Measurements from ENCODE around the gene PNPLA1. TPM values are rescaled to one million over a fixed set of nuclear protein-coding genes. Genes with fewer than 3 reads are reported as not detected.

The PNPLA1 gene
- total RNA-seq, 1 experiment from 2014 or later = not detected

DNA sequence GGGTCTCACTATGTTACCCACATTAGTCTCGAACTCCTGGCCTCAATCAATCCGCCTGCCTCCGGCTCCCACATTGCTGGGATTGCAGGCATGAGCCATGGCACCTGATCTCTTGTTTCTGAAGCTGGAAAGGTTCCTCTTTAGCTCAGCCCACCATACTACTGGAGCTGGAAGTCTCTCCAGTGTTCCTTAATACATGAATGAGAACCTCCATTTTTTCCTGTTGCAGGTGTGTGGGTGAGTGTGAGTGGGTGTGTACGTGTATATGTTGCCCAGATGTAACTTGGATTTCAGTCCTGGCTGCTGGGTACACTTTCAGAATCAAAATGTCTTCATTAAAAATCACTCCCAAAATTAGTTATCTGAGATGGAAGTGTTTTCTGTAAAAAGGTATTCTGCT is 11.1 kb downstream of the PNPLA1 start:
- no peak for ATAC-seq
- Mint-ChIP-seq H3K27me3 (ENCODE audit: low read depth) (peaks cover 20% of the 10 kb centered on the region), H3K9me3 (no peaks in the 10 kb centered on the region), H3K36me3 (no peaks in the 10 kb centered on the region), H3K27ac (no peak overlapping the region), H3K4me1 (no peaks in the 10 kb centered on the region), H3K4me3 (no peak overlapping the region)
- TF ChIP-seq ZNF396 (CRISPR knock-in tag; IDR thresholded peaks at IDR 0.05; ENCODE audit: borderline replicate concordance) = no peak
- no peak for TF ChIP-seq ZNF416 (CRISPR knock-in tag; IDR thresholded peaks at IDR 0.05)
- TF ChIP-seq, protein P1, sequence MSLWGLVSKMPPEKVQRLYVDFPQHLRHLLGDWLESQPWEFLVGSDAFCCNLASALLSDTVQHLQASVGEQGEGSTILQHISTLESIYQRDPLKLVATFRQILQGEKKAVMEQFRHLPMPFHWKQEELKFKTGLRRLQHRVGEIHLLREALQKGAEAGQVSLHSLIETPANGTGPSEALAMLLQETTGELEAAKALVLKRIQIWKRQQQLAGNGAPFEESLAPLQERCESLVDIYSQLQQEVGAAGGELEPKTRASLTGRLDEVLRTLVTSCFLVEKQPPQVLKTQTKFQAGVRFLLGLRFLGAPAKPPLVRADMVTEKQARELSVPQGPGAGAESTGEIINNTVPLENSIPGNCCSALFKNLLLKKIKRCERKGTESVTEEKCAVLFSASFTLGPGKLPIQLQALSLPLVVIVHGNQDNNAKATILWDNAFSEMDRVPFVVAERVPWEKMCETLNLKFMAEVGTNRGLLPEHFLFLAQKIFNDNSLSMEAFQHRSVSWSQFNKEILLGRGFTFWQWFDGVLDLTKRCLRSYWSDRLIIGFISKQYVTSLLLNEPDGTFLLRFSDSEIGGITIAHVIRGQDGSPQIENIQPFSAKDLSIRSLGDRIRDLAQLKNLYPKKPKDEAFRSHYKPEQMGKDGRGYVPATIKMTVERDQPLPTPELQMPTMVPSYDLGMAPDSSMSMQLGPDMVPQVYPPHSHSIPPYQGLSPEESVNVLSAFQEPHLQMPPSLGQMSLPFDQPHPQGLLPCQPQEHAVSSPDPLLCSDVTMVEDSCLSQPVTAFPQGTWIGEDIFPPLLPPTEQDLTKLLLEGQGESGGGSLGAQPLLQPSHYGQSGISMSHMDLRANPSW (CRISPR knock-in tag; conservative IDR thresholded peaks at IDR 0.05; ENCODE audit: low read depth) = no peak
- TF ChIP-seq KAT7 (CRISPR knock-in tag; IDR thresholded peaks at IDR 0.05; ENCODE audit: borderline replicate concordance) = no peak
- TF ChIP-seq, protein P2, sequence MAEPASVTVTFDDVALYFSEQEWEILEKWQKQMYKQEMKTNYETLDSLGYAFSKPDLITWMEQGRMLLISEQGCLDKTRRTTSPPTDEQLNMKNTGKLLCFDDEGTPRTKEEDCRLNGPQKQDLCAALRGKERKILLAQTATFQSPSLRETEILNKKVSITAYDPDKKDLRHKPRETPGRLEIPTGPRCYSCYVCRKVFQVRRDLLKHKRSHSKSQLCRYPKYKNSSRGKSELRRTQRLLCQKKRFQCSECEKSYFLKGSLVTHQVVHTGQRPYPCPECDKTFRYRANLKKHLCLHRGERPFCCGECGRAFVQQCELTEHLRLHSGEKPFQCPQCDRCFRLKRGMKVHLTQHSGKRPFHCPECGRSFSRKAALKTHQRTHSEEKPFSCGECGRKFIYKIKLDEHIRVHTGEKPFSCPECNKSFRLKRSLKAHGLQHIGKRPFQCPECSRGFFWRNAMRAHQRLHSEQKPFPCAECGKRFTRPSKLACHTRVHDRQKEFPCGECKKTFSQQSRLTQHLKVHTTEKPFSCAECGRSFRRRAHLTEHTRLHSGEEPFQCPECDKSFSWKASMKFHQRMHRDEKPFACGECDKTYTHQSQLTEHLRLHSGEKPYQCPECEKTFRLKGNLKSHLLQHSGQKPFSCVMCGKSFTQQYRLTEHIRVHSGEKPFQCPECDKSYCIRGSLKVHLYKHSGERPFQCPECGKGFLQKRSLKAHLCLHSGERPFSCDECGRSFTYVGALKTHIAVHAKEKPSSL (CRISPR knock-in tag; conservative IDR thresholded peaks at IDR 0.05) = no peak
- TF ChIP-seq ELF4 (CRISPR knock-in tag; IDR thresholded peaks at IDR 0.05; ENCODE audit: low read depth) = no peak
- TF ChIP-seq, protein P3, sequence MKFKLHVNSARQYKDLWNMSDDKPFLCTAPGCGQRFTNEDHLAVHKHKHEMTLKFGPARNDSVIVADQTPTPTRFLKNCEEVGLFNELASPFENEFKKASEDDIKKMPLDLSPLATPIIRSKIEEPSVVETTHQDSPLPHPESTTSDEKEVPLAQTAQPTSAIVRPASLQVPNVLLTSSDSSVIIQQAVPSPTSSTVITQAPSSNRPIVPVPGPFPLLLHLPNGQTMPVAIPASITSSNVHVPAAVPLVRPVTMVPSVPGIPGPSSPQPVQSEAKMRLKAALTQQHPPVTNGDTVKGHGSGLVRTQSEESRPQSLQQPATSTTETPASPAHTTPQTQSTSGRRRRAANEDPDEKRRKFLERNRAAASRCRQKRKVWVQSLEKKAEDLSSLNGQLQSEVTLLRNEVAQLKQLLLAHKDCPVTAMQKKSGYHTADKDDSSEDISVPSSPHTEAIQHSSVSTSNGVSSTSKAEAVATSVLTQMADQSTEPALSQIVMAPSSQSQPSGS (CRISPR knock-in tag; IDR thresholded peaks at IDR 0.05; ENCODE audit: borderline replicate concordance, low read depth) = no peak
- POLR2A ChIA-PET = no interaction called here
- no peak for DNase-seq (ENCODE audit: low spot score)
- CTCF ChIA-PET = interaction anchor here (1.8 kb wide), 1 partner anchor 21 kb away, joined by 9 read pairs; no protein-coding TSS in a partner anchor

DNA sequence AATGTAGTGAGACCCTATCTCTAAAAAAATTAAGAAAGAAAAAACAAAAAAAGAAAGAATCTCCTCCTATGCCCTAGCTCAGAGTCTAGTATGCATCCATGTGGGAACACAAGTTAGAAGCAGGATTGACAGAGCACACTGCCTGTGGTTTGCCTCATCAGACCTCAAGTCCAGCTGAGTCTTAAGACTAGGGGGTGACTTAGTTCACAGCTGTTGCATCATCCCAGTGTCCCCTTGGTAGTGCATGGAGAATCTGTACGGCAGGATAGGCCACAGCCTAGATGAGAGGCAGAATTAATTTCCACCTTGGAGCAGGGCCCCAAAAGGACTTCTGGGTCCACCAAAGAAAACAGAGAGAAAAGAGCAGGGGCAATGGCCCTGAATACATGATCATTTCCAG is 13.7 kb downstream of the PNPLA1 start:
- DNase-seq (ENCODE audit: low spot score) = no peak
- ATAC-seq = no peak
- H3K27ac Mint-ChIP-seq = no peak overlapping the region
- H3K27me3 Mint-ChIP-seq (ENCODE audit: low read depth) = peaks cover 20% of the 10 kb centered on the region
- no peaks in the 10 kb centered on the region for H3K4me1 Mint-ChIP-seq
- H3K9me3 Mint-ChIP-seq = no peaks in the 10 kb centered on the region
- CTCF ChIA-PET = interaction anchor here (1.5 kb wide), 1 partner anchor 58 kb away, joined by 3 read pairs; no protein-coding TSS in a partner anchor
- no peaks in the 10 kb centered on the region for H3K36me3 Mint-ChIP-seq
- H3K4me3 Mint-ChIP-seq = no peak overlapping the region
- POLR2A ChIA-PET = no interaction called here
- no peak for TF ChIP-seq TEAD1 (CRISPR knock-in tag; IDR thresholded peaks at IDR 0.05)
- no peak for TF ChIP-seq NFATC4 (CRISPR knock-in tag; IDR thresholded peaks at IDR 0.05)
- no peak for TF ChIP-seq JAZF1 (CRISPR knock-in tag; IDR thresholded peaks at IDR 0.05)
- no peak for TF ChIP-seq NR1H2 (CRISPR knock-in tag; IDR thresholded peaks at IDR 0.05)
- TF ChIP-seq, protein P4, sequence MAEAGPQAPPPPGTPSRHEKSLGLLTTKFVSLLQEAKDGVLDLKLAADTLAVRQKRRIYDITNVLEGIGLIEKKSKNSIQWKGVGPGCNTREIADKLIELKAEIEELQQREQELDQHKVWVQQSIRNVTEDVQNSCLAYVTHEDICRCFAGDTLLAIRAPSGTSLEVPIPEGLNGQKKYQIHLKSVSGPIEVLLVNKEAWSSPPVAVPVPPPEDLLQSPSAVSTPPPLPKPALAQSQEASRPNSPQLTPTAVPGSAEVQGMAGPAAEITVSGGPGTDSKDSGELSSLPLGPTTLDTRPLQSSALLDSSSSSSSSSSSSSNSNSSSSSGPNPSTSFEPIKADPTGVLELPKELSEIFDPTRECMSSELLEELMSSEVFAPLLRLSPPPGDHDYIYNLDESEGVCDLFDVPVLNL (CRISPR knock-in tag; IDR thresholded peaks at IDR 0.05; ENCODE audit: borderline replicate concordance, low read depth) = no peak
- TF ChIP-seq ZNF396 (CRISPR knock-in tag; IDR thresholded peaks at IDR 0.05; ENCODE audit: borderline replicate concordance) = no peak
- TF ChIP-seq SP1 (CRISPR knock-in tag; conservative IDR thresholded peaks at IDR 0.05) = no peak
- TF ChIP-seq, protein P5, sequence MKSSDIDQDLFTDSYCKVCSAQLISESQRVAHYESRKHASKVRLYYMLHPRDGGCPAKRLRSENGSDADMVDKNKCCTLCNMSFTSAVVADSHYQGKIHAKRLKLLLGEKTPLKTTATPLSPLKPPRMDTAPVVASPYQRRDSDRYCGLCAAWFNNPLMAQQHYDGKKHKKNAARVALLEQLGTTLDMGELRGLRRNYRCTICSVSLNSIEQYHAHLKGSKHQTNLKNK (CRISPR knock-in tag; IDR thresholded peaks at IDR 0.05) = no peak
- no peak for TF ChIP-seq GABPB1 (CRISPR knock-in tag; IDR thresholded peaks at IDR 0.05)
- TF ChIP-seq, protein P3 (CRISPR knock-in tag; IDR thresholded peaks at IDR 0.05; ENCODE audit: borderline replicate concordance, low read depth) = no peak
- TF ChIP-seq, protein P2 (CRISPR knock-in tag; conservative IDR thresholded peaks at IDR 0.05) = no peak
- TF ChIP-seq ETV6 (CRISPR knock-in tag; IDR thresholded peaks at IDR 0.05) = no peak
- TF ChIP-seq RELA (CRISPR knock-in tag; IDR thresholded peaks at IDR 0.05; ENCODE audit: borderline replicate concordance) = no peak
- TF ChIP-seq, protein P6, sequence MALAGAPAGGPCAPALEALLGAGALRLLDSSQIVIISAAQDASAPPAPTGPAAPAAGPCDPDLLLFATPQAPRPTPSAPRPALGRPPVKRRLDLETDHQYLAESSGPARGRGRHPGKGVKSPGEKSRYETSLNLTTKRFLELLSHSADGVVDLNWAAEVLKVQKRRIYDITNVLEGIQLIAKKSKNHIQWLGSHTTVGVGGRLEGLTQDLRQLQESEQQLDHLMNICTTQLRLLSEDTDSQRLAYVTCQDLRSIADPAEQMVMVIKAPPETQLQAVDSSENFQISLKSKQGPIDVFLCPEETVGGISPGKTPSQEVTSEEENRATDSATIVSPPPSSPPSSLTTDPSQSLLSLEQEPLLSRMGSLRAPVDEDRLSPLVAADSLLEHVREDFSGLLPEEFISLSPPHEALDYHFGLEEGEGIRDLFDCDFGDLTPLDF (CRISPR knock-in tag; IDR thresholded peaks at IDR 0.05) = no peak
- TF ChIP-seq, protein P7, sequence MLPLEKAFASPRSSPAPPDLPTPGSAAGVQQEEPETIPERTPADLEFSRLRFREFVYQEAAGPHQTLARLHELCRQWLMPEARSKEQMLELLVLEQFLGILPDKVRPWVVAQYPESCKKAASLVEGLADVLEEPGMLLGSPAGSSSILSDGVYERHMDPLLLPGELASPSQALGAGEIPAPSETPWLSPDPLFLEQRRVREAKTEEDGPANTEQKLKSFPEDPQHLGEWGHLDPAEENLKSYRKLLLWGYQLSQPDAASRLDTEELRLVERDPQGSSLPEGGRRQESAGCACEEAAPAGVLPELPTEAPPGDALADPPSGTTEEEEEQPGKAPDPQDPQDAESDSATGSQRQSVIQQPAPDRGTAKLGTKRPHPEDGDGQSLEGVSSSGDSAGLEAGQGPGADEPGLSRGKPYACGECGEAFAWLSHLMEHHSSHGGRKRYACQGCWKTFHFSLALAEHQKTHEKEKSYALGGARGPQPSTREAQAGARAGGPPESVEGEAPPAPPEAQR (CRISPR knock-in tag; IDR thresholded peaks at IDR 0.05) = no peak

Measured in WTC11 (cell line).